Transverse colon (tissue), 4 donors: ENCODE data around the gene GALNT2. TPM values are rescaled to one million over a fixed set of nuclear protein-coding genes. Genes with fewer than 3 reads are reported as not detected.

Experiments used
- DNase-seq: peaks from one replicate; pipeline ENCODE4 v3.0.0-alpha.2; 2019
- H3K27ac ChIP-seq, 4 donors: fragments of 200-600 bp; sonication (generic); 2 replicates each; pipeline ENCODE4 v1.5.1; 2016 to 2018; ENCODE audit warnings: inconsistent platforms in 4 of 4
- H3K27me3 ChIP-seq: fragments of 200-600 bp; sonication (generic); 2 replicates; pipeline ENCODE4 v1.5.1; 2017; ENCODE audit warnings: inconsistent platforms
- H3K36me3 ChIP-seq, 4 donors: fragments of 200-600 bp; sonication (generic); 2 replicates each; pipeline ENCODE4 v1.5.1; 2017 to 2019; ENCODE audit warnings: inconsistent platforms in 4 of 4
- H3K4me1 ChIP-seq, 4 donors: fragments of 200-600 bp; sonication (generic); 2 replicates each; pipeline ENCODE4 v1.5.1; 2017 to 2020; ENCODE audit warnings: inconsistent platforms in 4 of 4
- H3K4me3 ChIP-seq, 4 donors: fragments of 200-600 bp; sonication (generic); 1 replicate in 1 of 4; 2 replicates in 3 of 4; pipeline versions ENCODE4 v1.5.1 to v1.6.1; 2017 to 2019; ENCODE audit warnings: inconsistent platforms in 4 of 4
- H3K9me3 ChIP-seq, 2 donors: fragments of 200-600 bp; sonication (generic); 2 replicates each; pipeline ENCODE4 v1.5.1; 2017 to 2019; ENCODE audit warnings: inconsistent platforms in 2 of 2
- CTCF ChIP-seq, 5 experiments: fragments of 200-600 bp in 3 of 5; fragments of 450-650 bp in 2 of 5; sonication (generic) in 3 of 5; IDR thresholded peaks; 1 replicate in 2 of 5; 2 replicates in 3 of 5; pipeline ENCODE4 v1.5.1; 2016 to 2017; ENCODE audit warnings: antibody characterized with exemption in 5 of 5, inconsistent platforms in 3 of 5, mild to moderate bottlenecking in 2 of 5, moderate library complexity in 1 of 5
- EP300 ChIP-seq: sonication (generic); formaldehyde crosslinking; IDR thresholded peaks from one replicate; pipeline ENCODE4 v1.6.1; 2017; ENCODE audit warnings: antibody characterized with exemption, low read depth
- POLR2A ChIP-seq: fragments of 450-650 bp; IDR thresholded peaks from one replicate; pipeline ENCODE4 v1.6.1; 2016; ENCODE audit warnings: antibody characterized with exemption, mild to moderate bottlenecking, moderate library complexity
- POLR2AphosphoS5 ChIP-seq, 3 donors: sonication (generic); formaldehyde crosslinking; IDR thresholded peaks; one replicate each; pipeline ENCODE4 v1.6.1; 2016; ENCODE audit warnings: antibody characterized with exemption in 3 of 3
- WGBS, 2 donors: methylation state at CpG; one replicate each; pipeline ENCODE4 v1.1.5; 2018; ENCODE audit warnings: low coverage in 1 of 2; 5-methylcytosine and 5-hydroxymethylcytosine counted together
- in situ Hi-C, 4 donors: fragments of 200-750 bp; cut with MboI; loops; one replicate each; pipeline versions ENCODE4 v1.15.0 to v1.15.1; 2017; ENCODE audit warnings: low sequenced_read_pairs in 3 of 4, low pct_ligation_motif_present in 1 of 4, low pct_unique_long_range_greater_than_20kb in 1 of 4
- intact Hi-C: fragments of 100-400 bp; cut with DNase I; formaldehyde crosslinking; loops from one replicate; pipeline ENCODE4 v1.15.1; 2023; ENCODE audit warnings: low total_unique reads
- total RNA-seq, 4 donors: library from RNA; depleted of rRNA; stranded (reverse); fragments of >200 nt; gene quantifications; one replicate each; pipeline ENCODE4 v1.1.0, GENCODE V29; 2016

GALNT2 gene
- total RNA-seq, 4 donors from 2014 or later, result 16.5 to 48.8 (median 36.8) TPM

- Histone ChIP-seq H3K4me3 (no peak overlapping the region), H3K27ac (no peak overlapping the region), H3K27me3 (no peaks in the 10 kb centered on the region), H3K36me3 (peaks cover 0 to 4% (median 1%) of the 10 kb centered on the region in 4 donors), H3K9me3 (no peaks in the 10 kb centered on the region), H3K4me1 (no peaks in the 10 kb centered on the region)
- intact Hi-C loops, result no loop called here
- DNase-seq, result no peak
- 100% methylated on average over 4 of the region's 4 CpGs; no CpG with 5 or more reads in 1 of the 2 donors for WGBS, 2 donors
- in situ Hi-C loops, result no loop called here
- TF ChIP-seq POLR2AphosphoS5 (IDR thresholded peaks at IDR 0.05), result no peak
- no peak for TF ChIP-seq CTCF (IDR thresholded peaks at IDR 0.05)
- TF ChIP-seq POLR2A, result no peak
- TF ChIP-seq EP300, result no peak
These were observed 187.2 kb downstream of the GALNT2 start for GRCh38 chr1:230254265-230254664.

GRCh38 chr1:230255116-230255515 is 188.1 kb downstream of the GALNT2 start:
- no peak overlapping the region for H3K27ac ChIP-seq
- intact Hi-C loops, result no loop called here
- H3K4me3 ChIP-seq, result no peak overlapping the region
- no peak for DNase-seq
- WGBS, 2 donors, result 95 to 100% methylated on average over 2 to 15 of the region's 15 CpGs
- no peaks in the 10 kb centered on the region for H3K9me3 ChIP-seq
- in situ Hi-C loops, result no loop called here
- peaks cover 0 to 5% (median 2%) of the 10 kb centered on the region in 4 donors for H3K36me3 ChIP-seq
- no peak for TF ChIP-seq CTCF (IDR thresholded peaks at IDR 0.05)
- TF ChIP-seq POLR2A, result no peak
- no peak for TF ChIP-seq EP300
- TF ChIP-seq POLR2AphosphoS5 (IDR thresholded peaks at IDR 0.05), result no peak
- no peaks in the 10 kb centered on the region for H3K27me3 ChIP-seq
- no peaks in the 10 kb centered on the region for H3K4me1 ChIP-seq

- Histone ChIP-seq H3K36me3 (peaks cover 0 to 5% (median 2%) of the 10 kb centered on the region in 4 donors), H3K4me1 (no peaks in the 10 kb centered on the region), H3K9me3 (no peaks in the 10 kb centered on the region), H3K27ac (no peak overlapping the region), H3K4me3 (no peak overlapping the region), H3K27me3 (no peaks in the 10 kb centered on the region)
- no peak for DNase-seq
- intact Hi-C loops (no loop called here), in situ Hi-C loops (no loop called here)
- no peak for TF ChIP-seq POLR2AphosphoS5 (IDR thresholded peaks at IDR 0.05)
- no peak for TF ChIP-seq CTCF (IDR thresholded peaks at IDR 0.05)
- TF ChIP-seq POLR2A, result no peak
- TF ChIP-seq EP300, result no peak
- WGBS, 2 donors, result 98 to 100% methylated on average over 3 to 10 of the region's 10 CpGs
These were observed 189.0 kb downstream of the GALNT2 start for GRCh38 chr1:230255991-230256390.

- intact Hi-C loops, result no loop called here
- no peak overlapping the region for H3K27ac ChIP-seq
- no peaks in the 10 kb centered on the region for H3K27me3 ChIP-seq
- WGBS, 2 donors, result 88 to 100% methylated on average over 1 to 6 of the region's 6 CpGs
- no peaks in the 10 kb centered on the region for H3K4me1 ChIP-seq
- DNase-seq, result no peak
- no peak overlapping the region for H3K4me3 ChIP-seq
- TF ChIP-seq POLR2AphosphoS5 (IDR thresholded peaks at IDR 0.05) (no peak), EP300 (no peak), CTCF (IDR thresholded peaks at IDR 0.05) (no peak), POLR2A (no peak)
- in situ Hi-C loops, result no loop called here
- peaks cover 0 to 7% (median 2%) of the 10 kb centered on the region in 4 donors for H3K36me3 ChIP-seq
- no peaks in the 10 kb centered on the region for H3K9me3 ChIP-seq
These were observed 189.9 kb downstream of the GALNT2 start for GRCh38 chr1:230256896-230257295.
